ENCODE measurements around the gene LSR. TPM values are rescaled to one million over a fixed set of nuclear protein-coding genes. Genes with fewer than 3 reads are reported as not detected.
A peak's percentile ranks its signal among the peaks of the same experiment; 100 is the strongest.

The LSR gene
- total RNA-seq, 2 donors from 2014 or later, result 7.6 to 9.3 TPM

GRCh38 chr19:35241417-35241816, 7.4 kb upstream of the LSR start:
- Histone ChIP-seq H3K27me3 (replicated peaks; ENCODE audit: insufficient read depth) (no peaks in the 10 kb centered on the region), H3K9me3 (peaks cover 5% of the 10 kb centered on the region), H3K4me1 (ENCODE audit: control insufficient read depth in 1 of 2, low read depth in 2 of 2) (no peaks in the 10 kb centered on the region), H3K4me3 (no peak overlapping the region), H3K36me3 (no peaks in the 10 kb centered on the region), H3K27ac (no peak overlapping the region)
- TF ChIP-seq, protein P1, sequence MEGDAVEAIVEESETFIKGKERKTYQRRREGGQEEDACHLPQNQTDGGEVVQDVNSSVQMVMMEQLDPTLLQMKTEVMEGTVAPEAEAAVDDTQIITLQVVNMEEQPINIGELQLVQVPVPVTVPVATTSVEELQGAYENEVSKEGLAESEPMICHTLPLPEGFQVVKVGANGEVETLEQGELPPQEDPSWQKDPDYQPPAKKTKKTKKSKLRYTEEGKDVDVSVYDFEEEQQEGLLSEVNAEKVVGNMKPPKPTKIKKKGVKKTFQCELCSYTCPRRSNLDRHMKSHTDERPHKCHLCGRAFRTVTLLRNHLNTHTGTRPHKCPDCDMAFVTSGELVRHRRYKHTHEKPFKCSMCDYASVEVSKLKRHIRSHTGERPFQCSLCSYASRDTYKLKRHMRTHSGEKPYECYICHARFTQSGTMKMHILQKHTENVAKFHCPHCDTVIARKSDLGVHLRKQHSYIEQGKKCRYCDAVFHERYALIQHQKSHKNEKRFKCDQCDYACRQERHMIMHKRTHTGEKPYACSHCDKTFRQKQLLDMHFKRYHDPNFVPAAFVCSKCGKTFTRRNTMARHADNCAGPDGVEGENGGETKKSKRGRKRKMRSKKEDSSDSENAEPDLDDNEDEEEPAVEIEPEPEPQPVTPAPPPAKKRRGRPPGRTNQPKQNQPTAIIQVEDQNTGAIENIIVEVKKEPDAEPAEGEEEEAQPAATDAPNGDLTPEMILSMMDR (IDR thresholded peaks at IDR 0.05), result no peak
- ATAC-seq (ENCODE audit: insufficient number of reproducible peaks, low FRiP score, low read depth) (no peak), DNase-seq (ENCODE audit: low spot score) (no peak)

GRCh38 chr19:35246466-35247092, 2.2 kb upstream of the LSR start:
- ATAC-seq (ENCODE audit: insufficient number of reproducible peaks, low FRiP score, low read depth) (no peak), DNase-seq (ENCODE audit: low spot score) (no peak)
- no peaks in the 10 kb centered on the region for H3K36me3 ChIP-seq
- H3K27ac ChIP-seq, result no peak overlapping the region
- TF ChIP-seq, protein P1 (IDR thresholded peaks at IDR 0.05), result no peak
- no peaks in the 10 kb centered on the region for H3K9me3 ChIP-seq
- peaks cover 0 to 6% of the 10 kb centered on the region in 2 donors for H3K4me1 ChIP-seq (ENCODE audit: control insufficient read depth in 1 of 2, low read depth in 2 of 2)
- no peaks in the 10 kb centered on the region for H3K27me3 ChIP-seq (replicated peaks; ENCODE audit: insufficient read depth)
- H3K4me3 ChIP-seq, result no peak overlapping the region

DNA sequence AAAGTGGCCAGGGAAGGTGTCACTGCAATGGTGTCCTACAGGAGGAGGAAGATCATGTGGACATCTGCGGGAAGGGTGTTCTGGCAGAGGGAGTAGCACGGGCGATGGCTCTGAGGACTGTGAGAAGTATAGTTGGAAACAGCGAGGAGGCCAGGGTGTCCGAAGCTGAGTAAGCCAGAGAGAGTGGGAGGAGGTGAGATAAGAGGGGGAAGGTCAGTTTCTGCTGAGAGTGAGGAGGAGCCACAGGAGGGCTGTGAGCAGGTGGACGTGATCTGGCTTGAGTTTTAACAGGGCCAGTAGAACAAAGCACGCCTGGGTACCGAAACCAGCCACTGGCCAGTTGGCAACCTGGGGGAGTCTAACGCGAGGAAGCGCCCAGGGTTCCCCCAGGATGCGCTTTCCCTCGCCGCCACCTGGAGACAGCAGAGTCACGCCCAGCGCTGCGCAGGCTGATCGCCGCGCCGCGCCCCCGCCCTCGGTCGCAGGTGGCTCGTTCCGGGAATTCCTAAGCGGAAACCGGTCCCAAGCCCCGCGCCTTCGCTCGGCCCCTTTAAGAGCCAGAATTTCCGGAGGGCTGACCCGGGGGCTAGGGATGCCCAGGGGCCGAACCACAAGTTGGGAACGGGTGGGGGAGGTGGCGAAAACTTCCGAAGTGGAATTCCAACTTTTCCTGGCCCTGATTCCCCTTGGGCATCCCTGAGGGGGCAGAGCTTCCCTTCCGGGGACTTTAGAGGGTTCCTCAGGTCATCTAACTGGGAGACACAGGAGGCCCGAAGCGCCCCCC, 1.1 kb upstream of the LSR start:
- Histone ChIP-seq H3K27ac (peak overlapping the region; percentile 15 to 43), H3K9me3 (no peaks in the 10 kb centered on the region), H3K4me3 (peak overlapping the region; percentile 73), H3K27me3 (replicated peaks; ENCODE audit: insufficient read depth) (no peaks in the 10 kb centered on the region), H3K36me3 (no peaks in the 10 kb centered on the region), H3K4me1 (ENCODE audit: control insufficient read depth in 1 of 2, low read depth in 2 of 2) (peaks cover 0 to 6% of the 10 kb centered on the region in 2 donors)
- DNase-seq (ENCODE audit: low spot score) (no peak), ATAC-seq (ENCODE audit: insufficient number of reproducible peaks, low FRiP score, low read depth) (no peak)
- TF ChIP-seq, protein P1 (IDR thresholded peaks at IDR 0.05), result peak; percentile 31

DNA sequence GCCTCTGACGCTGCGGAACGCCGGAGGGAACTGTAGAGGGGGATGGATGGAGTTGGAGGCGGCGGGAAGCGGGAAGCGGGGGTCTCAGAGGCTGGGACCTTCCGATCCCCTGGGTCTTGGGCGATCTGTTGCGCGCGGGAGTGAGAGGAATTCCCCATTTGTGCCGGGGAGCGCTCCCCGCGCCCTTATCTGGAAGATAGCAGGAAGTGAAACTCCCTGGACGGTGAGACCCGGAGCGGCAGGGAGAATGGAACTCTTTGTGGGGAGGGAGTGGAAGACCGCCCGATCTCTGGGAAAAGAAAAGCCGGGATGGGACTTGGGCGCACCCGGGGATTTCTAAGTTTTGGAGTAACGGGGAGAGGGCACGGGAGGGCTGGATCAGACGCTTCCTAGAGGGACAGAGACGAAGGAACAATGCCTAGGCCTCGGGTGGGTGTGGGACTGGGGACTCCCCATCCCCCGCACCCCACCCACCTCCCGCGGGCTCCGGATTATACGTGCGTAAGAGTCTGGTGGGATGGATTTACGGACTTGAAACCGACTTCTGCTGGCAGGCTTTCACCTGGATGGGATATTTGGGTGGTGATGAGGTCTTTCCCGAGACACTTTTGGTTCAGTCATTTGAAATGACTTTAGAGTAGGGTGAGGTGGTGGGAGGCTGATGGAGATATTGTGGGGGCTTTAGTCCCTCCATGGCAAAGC, 495 bp downstream of the LSR start:
- TF ChIP-seq, protein P1 (IDR thresholded peaks at IDR 0.05), result no peak
- Histone ChIP-seq H3K36me3 (no peaks in the 10 kb centered on the region), H3K27ac (no peak overlapping the region), H3K4me1 (ENCODE audit: control insufficient read depth in 1 of 2, low read depth in 2 of 2) (peaks cover 0 to 6% of the 10 kb centered on the region in 2 donors), H3K9me3 (no peaks in the 10 kb centered on the region), H3K27me3 (replicated peaks; ENCODE audit: insufficient read depth) (no peaks in the 10 kb centered on the region), H3K4me3 (peak overlapping the region; percentile 73)
- DNase-seq (ENCODE audit: low spot score) (no peak), ATAC-seq (ENCODE audit: insufficient number of reproducible peaks, low FRiP score, low read depth) (no peak)
